Subcutaneous abdominal adipose tissue (tissue), 5 donors: Measurements from ENCODE around the gene SCUBE3.

ENCODE experiments used
- H3K27ac ChIP-seq: one replicate; pipeline ENCODE4 v1.7.0; 2013; ENCODE audit warnings: low read depth, mild to moderate bottlenecking, inconsistent platforms, low read length, moderate library complexity
- H3K27me3 ChIP-seq, 5 donors: one replicate each; pipeline ENCODE4 v1.7.0; 2013; ENCODE audit warnings: low read length in 5 of 5, inconsistent platforms in 1 of 5; ENCODE audit not compliant: control insufficient read depth in 5 of 5, insufficient read depth in 4 of 5
- H3K36me3 ChIP-seq, 5 donors: one replicate each; pipeline ENCODE4 v1.7.0; 2013; ENCODE audit warnings: low read length in 5 of 5; ENCODE audit not compliant: control insufficient read depth in 5 of 5, insufficient read depth in 5 of 5
- H3K4me1 ChIP-seq, 5 donors: one replicate each; pipeline ENCODE4 v1.7.0; 2013; ENCODE audit warnings: low read length in 5 of 5, mild to moderate bottlenecking in 3 of 5, moderate library complexity in 1 of 5; ENCODE audit not compliant: control insufficient read depth in 5 of 5, insufficient read depth in 5 of 5
- H3K4me3 ChIP-seq, 5 donors: one replicate each; pipeline ENCODE4 v1.7.0; 2013; ENCODE audit warnings: low read length in 5 of 5, low read depth in 1 of 5
- H3K9ac ChIP-seq, 5 donors: one replicate each; pipeline ENCODE4 v1.7.0; 2013; ENCODE audit warnings: low read length in 5 of 5, mild to moderate bottlenecking in 4 of 5, moderate library complexity in 3 of 5
- H3K9me3 ChIP-seq, 5 donors: one replicate each; pipeline ENCODE4 v1.7.0; 2013; ENCODE audit warnings: low read length in 5 of 5; ENCODE audit not compliant: control insufficient read depth in 5 of 5
- donor health status: healthy.
- donor health status: healthy.
- donor health status: healthy.
- donor health status: healthy.
- donor health status: healthy.

Gene SCUBE3

DNA sequence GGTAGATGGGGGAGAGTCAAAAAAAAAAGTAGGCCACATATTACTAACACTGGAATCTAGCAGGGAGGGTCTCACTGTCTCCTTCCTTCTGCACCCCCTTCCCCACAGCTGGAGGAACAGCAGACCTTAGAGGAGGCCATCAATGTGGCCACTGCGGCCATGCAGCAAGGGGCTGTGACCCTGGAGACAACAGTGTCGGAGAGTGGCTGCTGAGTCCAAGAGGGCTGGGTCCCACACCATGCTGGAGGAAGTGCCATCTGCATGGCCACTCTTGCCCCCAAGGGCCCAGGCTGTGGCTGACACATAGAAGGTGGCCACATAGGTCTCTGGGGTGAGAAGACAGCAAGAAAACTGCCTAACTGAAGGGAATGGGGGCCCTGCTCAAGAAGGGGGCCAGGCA is 81.3 kb downstream of the SCUBE3 start:
- H3K36me3 ChIP-seq, result peaks cover 0 to 65% (median 59%) of the 10 kb centered on the region in 5 donors
- H3K9ac ChIP-seq, result no peak overlapping the region

DNA sequence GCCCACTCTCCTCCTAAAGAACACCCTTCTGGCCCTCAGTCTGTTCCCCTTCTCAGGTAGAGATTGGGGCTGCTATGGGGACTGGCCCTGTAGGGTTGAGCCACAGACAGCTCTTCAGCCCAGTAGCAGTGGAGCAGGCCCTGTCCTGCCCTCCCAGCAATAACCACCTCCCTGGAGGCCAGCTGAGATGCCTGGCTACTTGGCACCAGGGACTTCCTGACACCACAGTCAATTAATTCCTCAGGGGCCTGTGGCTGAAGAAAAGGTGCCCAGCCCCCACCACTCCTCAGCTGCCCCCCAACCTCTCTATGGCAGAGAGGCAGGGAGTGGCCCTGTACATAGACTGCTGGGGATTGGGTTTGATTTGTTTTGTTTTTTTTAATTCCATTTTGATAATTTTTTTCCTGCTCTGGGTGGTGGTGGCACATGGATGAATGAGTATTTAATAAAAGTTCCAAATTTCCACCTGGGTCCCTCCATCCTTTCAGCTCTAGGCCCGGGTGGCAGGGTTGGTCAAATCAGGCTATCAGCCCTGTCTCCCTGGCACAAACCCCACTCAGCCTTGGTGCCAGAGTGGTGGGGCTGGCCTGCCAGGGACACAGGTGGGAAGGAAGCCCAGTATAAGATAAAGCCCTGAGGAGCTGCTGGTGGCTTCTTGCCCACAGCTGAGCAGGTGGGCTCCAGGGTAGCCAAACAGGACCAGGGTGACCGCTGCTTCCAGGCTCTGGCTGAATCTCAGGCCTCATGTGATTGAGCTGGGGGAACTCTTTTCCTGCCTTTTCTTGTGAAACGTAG is 82.0 kb downstream of the SCUBE3 start:
- Histone ChIP-seq H3K9ac (no peak overlapping the region), H3K27me3 (no peaks in the 10 kb centered on the region), H3K4me1 (peaks cover 3 to 34% (median 14%) of the 10 kb centered on the region in 5 donors), H3K9me3 (no peaks in the 10 kb centered on the region), H3K27ac (no peak overlapping the region), H3K36me3 (peaks cover 0 to 58% (median 53%) of the 10 kb centered on the region in 5 donors), H3K4me3 (no peak overlapping the region)

More for the DNA sequence above, 81.3 kb downstream of the SCUBE3 start:
- peaks cover 3 to 28% (median 14%) of the 10 kb centered on the region in 5 donors for H3K4me1 ChIP-seq
- no peak overlapping the region for H3K27ac ChIP-seq
- no peaks in the 10 kb centered on the region for H3K27me3 ChIP-seq
- H3K9me3 ChIP-seq, result no peaks in the 10 kb centered on the region
- H3K4me3 ChIP-seq, result no peak overlapping the region

DNA sequence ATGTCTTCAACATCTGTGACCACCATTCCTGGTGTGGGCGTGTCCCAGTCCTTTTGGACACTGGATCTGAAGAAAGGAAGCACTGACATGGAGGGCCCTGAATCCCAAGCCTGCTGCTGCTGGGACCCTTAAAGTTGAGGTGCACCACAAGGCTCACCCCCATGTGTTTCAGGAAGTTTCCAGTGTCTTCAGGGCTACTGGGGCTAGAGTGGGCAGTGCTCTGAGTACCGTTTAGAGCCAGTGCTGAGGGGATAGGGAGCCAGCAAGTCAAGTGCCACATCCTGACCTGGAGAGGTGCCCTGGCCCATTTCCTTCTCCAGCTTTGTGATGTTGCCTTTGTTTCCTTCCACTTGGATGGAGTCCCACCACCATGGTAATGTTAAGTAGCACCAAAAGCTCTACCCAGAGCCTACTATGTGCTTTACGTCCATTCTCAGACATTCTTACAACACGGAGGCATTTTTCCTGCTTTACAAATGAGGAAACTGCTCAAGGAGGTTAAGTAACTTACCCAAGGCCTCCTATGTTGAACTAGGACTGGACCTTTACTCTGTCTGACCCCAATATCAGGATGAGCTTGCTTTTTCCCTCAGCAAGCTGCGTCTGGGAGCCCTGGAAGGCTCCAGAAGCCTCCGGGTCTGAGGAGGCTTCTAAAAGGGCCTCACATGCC is 83.3 kb downstream of the SCUBE3 start:
- H3K9ac ChIP-seq, result peak overlapping the region in 3 of 5 donors; percentile 11 to 79 (median 54)

DNA sequence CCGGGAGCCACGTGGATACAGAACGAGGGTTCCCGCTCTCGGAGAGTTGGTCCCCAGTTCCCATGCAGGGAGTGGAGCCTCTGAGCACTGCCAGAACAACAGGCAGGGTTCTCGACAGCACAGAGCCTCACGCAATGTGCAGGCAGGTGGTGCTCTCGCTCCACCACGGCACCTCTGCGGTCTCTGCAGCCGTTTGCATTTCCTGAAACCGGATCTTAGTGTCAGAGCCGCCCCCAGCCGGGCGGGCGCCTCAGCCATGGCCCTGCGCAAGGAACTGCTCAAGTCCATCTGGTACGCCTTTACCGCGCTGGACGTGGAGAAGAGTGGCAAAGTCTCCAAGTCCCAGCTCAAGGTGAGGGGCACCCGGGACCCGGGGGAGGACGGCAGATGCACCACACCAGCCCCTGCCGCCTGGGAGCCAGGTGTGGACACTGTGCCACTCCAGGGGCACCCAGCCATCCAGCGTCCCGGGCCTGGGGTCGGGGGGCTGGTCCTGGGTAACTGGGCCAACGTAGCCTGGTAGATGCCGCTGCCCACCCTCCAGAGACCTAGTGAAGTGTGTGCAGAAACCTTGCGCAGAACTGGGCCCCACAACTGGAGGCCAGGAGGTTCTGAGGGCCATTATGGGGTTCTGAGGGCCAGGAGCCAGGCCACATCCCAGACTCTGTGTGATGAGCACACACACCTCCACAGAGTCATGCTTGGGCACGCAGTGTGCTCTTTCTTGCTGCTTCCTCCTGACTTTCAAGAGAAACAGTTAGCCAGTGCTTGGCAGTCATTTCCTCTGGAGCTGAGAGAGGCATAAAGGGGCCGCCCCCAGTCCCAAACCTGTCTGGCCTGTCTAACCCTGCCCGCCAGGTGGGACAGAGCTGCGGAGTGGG is 84.1 kb downstream of the SCUBE3 start, which contains the start of gene DEF6:
Gene DEF6 (plus strand): TSS at position 218 of the 881 bp plus-strand sequence. CDS start 39 bp downstream, at position 257.
- H3K36me3 ChIP-seq, result peaks cover 0 to 37% (median 31%) of the 10 kb centered on the region in 5 donors
- H3K4me3 ChIP-seq, result peak within 1 kb of the TSS; percentile 23 to 65 (median 56)
- peak within 1 kb of the TSS in 4 of 5 donors; percentile 11 to 79 (median 54) for H3K9ac ChIP-seq
- no peaks in the 10 kb centered on the region for H3K9me3 ChIP-seq
- no peak within 1 kb of the TSS for H3K27ac ChIP-seq
- no peaks in the 10 kb centered on the region for H3K27me3 ChIP-seq
- H3K4me1 ChIP-seq, result peaks cover 5 to 45% (median 19%) of the 10 kb centered on the region in 5 donors

More for the DNA sequence above, 83.3 kb downstream of the SCUBE3 start:
- Histone ChIP-seq H3K36me3 (peaks cover 0 to 44% (median 39%) of the 10 kb centered on the region in 5 donors), H3K27ac (no peak overlapping the region), H3K9me3 (no peaks in the 10 kb centered on the region), H3K4me3 (peak overlapping the region in 4 of 5 donors; percentile 23 to 65 (median 56)), H3K27me3 (no peaks in the 10 kb centered on the region), H3K4me1 (peaks cover 3 to 37% (median 14%) of the 10 kb centered on the region in 5 donors)

DNA sequence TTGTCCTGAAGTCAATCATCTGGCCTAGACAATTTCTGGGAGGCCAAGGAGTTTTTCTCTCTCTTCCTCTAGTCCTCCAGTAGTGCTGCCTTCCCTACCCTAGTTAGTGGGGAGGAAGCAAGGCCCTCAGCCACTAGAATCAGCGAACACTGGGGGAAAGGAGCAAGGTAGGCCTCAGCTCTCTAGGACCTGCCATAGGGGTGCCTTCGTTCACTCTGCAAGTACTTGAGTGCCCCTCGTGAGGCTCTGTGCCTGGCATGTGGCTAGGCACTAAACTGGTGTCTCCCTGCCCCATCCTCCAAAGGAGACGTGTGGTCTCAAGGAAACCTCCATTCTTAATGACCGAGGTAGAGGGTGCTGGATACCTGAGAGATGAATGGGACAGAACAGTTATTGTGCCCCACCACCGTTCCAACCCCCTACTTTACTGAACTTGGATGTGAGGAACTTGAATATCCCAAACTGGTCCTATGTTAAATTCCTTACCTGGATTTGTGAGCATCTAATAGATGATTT is 84.9 kb downstream of the SCUBE3 start:
- Histone ChIP-seq H3K9ac (peak overlapping the region in 2 of 5 donors; percentile 53 to 57), H3K9me3 (no peaks in the 10 kb centered on the region), H3K4me1 (peaks cover 7 to 50% (median 23%) of the 10 kb centered on the region in 5 donors), H3K4me3 (peak overlapping the region in 2 of 5 donors; percentile 56 to 65), H3K27ac (no peak overlapping the region), H3K27me3 (no peaks in the 10 kb centered on the region), H3K36me3 (peaks cover 0 to 28% (median 23%) of the 10 kb centered on the region in 5 donors)

DNA sequence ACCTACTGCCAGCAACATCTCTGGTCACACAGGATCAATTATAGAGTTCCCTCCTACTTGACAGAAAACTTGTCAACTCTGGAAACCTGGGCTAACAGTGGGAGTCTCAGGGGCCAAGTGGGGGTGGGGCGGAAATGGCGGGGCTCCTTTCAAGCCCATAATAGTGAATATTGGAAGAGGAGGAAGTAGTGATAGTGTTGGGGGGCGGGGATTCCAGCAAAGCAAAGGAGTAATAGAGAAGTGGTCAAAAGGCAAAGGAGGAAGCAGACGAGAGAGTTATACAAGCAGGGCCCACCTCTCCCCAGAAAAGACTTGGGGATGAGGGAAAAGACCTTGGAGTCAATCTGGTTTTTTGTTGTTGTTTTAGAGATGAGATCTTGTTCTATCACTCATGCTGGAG is 85.9 kb downstream of the SCUBE3 start:
- no peak overlapping the region for H3K27ac ChIP-seq

GRCh38 chr6:35300848-35301247 is 87.1 kb downstream of the SCUBE3 start:
- Histone ChIP-seq H3K27ac (no peak overlapping the region), H3K4me1 (peaks cover 7 to 50% (median 23%) of the 10 kb centered on the region in 5 donors)

More for the DNA sequence above, 85.9 kb downstream of the SCUBE3 start:
- Histone ChIP-seq H3K4me1 (peaks cover 7 to 50% (median 23%) of the 10 kb centered on the region in 5 donors), H3K9ac (no peak overlapping the region), H3K27me3 (no peaks in the 10 kb centered on the region), H3K9me3 (no peaks in the 10 kb centered on the region), H3K36me3 (peaks cover 0 to 19% (median 15%) of the 10 kb centered on the region in 5 donors), H3K4me3 (no peak overlapping the region)

More at GRCh38 chr6:35300848-35301247, 87.1 kb downstream of the SCUBE3 start:
- Histone ChIP-seq H3K9ac (no peak overlapping the region), H3K36me3 (peaks cover 0 to 8% (median 6%) of the 10 kb centered on the region in 5 donors), H3K27me3 (no peaks in the 10 kb centered on the region), H3K4me3 (no peak overlapping the region), H3K9me3 (no peaks in the 10 kb centered on the region)
